ENCODE measurements around the gene TRIOBP.

- TF ChIP-seq CTCF (IDR thresholded peaks at IDR 0.05) (no peak), POLR2A (IDR thresholded peaks at IDR 0.05) (no peak), POLR2AphosphoS5 (IDR thresholded peaks at IDR 0.05) (no peak)
These were observed 34.8 kb upstream of the TRIOBP start for GRCh38 chr22:37662039-37662438.

Measured in suprapubic skin (tissue), 4 donors.